GM12875 (cell line): ENCODE results near the gene HELZ.

Experiments
- H3K4me3 ChIP-seq: one replicate; pipeline ENCODE4 v1.5.1; 2011; ENCODE audit warnings: low read depth, low read length, control low read depth
- CTCF ChIP-seq: IDR thresholded peaks from 2 replicates; pipeline ENCODE4 v1.5.1; 2011; ENCODE audit warnings: low read depth, mild to moderate bottlenecking, control low read depth, inconsistent platforms, low read length, moderate library complexity, borderline replicate concordance; ENCODE audit not compliant: insufficient read depth

The HELZ gene

DNA sequence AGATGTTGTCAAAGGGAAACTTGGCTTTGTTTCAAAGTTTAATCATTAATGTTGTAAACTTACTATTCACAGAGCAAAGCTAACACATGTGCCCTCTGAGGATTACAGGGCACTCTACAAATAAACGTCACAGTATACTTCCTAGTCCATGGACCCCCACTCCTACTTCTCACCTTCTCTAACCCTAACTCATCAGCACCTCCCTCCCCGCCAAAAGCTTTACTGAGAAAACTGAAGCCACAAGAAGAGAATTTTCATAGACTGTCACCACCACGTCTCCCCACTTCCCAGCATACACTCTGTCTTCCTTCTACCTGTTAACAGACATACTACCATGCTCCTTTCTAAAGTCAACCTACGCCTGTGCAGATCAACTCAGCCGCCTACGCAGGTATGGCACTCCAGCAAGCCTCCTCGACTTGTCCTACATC, 29.0 kb downstream of the HELZ start:
- TF ChIP-seq CTCF: no peak
- H3K4me3 ChIP-seq: no peak overlapping the region

DNA sequence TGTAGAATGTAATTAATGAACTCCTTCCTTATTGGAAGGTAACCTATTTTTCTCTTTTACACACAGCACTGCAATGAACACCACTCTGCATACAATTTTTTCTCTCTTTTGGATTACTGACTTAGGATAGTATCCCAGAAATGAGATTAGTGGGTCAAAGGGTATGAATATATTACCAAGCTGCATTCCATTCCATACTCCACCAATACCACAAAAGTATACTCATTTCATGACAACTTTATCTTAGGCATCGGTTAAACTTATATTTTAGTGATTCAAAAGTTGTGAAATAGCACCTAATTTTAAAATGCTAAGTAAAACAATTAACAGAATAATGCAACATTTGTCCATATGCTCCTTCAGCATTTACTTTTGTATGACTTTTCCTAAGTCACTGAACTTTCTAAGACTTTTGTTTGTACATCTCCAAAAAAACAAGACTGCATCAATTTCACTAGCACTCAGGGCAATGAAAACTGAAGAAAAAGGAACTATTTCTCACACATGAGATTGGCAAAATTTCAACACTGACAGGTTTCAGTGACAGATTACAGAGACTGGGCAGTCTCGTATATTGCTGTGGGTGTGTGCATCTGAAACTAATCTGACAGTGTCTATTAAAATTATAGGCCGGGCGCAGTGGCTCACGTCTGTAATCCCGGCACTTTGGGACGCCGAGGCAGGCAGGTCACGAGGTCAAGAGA, 32.1 kb downstream of the HELZ start:
- H3K4me3 ChIP-seq: no peak overlapping the region
- no peak for TF ChIP-seq CTCF

GRCh38 chr17:67212231-67212630, 32.8 kb downstream of the HELZ start:
- TF ChIP-seq CTCF: no peak
- no peak overlapping the region for H3K4me3 ChIP-seq

DNA sequence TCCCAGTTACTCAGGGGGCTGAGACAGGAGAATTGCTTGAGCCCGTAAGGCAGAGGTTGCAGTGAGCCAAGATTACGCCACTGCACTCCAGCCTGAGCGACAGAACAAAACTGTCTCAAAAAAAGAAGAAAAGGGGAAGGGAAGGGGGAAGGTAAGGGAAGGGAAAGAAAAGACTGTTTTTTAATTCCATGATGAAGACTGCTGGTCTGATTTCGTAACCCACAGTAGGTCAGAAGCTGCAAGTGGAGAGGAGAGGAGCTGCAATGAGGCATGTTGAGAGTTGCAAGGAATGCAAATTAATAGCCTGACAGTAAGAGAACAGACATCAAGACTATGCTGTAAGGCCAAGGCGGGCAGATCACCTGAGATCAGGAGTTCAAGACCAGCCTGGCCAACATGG, 33.3 kb downstream of the HELZ start:
- no peak for TF ChIP-seq CTCF
- no peak overlapping the region for H3K4me3 ChIP-seq

DNA sequence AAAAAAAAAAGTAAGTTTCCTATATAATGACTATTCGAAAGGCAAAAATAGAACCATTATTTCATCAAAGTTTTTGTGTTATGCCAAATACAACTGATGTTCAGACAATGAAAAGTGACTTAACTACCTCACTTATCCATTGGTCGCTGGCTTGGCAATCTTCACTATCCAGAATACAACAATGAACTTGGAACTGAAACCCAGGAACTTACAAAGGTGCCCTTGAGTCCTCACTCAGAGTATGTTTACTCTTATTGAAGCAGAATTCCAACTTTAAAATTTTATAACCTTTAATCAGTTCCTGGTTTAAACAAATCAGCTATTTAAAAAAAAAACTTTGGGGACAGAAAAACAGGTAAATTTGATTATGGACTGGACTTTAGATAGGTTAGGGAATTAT, 34.1 kb downstream of the HELZ start:
- no peak overlapping the region for H3K4me3 ChIP-seq
- TF ChIP-seq CTCF: no peak

GRCh38 chr17:67208232-67208631, 36.8 kb downstream of the HELZ start:
- no peak overlapping the region for H3K4me3 ChIP-seq
- no peak for TF ChIP-seq CTCF

DNA sequence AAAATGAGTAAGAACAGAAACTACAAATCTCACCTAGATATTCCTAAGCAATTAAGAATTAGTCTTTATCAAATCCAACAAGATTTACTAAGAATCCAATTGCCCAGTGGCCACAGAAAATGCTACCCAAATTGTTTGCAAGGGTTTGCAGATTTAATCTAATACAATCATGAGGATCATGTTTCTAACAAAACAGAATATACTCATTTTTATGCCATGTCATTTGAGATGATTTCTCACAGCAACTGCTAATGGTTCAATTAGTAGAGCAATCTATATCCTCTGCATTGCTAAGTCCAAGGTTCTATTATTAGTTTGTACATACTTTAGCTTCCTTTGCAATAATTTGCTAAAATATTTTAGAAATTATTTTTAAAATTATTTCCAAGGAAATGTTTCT, 41.2 kb downstream of the HELZ start:
- H3K4me3 ChIP-seq: no peak overlapping the region
- no peak for TF ChIP-seq CTCF
